ENCODE data around the gene SMIM1. TPM values are rescaled to one million over a fixed set of nuclear protein-coding genes. Genes with fewer than 3 reads are reported as not detected.

The SMIM1 gene
- total and polyA plus RNA-seq, 9 of the 15 experiments (the other 6 are each of a cell fraction or from before 2014, with no cell fraction given): 2.3 to 125 (median 24.3) TPM

- TF ChIP-seq, protein P1, sequence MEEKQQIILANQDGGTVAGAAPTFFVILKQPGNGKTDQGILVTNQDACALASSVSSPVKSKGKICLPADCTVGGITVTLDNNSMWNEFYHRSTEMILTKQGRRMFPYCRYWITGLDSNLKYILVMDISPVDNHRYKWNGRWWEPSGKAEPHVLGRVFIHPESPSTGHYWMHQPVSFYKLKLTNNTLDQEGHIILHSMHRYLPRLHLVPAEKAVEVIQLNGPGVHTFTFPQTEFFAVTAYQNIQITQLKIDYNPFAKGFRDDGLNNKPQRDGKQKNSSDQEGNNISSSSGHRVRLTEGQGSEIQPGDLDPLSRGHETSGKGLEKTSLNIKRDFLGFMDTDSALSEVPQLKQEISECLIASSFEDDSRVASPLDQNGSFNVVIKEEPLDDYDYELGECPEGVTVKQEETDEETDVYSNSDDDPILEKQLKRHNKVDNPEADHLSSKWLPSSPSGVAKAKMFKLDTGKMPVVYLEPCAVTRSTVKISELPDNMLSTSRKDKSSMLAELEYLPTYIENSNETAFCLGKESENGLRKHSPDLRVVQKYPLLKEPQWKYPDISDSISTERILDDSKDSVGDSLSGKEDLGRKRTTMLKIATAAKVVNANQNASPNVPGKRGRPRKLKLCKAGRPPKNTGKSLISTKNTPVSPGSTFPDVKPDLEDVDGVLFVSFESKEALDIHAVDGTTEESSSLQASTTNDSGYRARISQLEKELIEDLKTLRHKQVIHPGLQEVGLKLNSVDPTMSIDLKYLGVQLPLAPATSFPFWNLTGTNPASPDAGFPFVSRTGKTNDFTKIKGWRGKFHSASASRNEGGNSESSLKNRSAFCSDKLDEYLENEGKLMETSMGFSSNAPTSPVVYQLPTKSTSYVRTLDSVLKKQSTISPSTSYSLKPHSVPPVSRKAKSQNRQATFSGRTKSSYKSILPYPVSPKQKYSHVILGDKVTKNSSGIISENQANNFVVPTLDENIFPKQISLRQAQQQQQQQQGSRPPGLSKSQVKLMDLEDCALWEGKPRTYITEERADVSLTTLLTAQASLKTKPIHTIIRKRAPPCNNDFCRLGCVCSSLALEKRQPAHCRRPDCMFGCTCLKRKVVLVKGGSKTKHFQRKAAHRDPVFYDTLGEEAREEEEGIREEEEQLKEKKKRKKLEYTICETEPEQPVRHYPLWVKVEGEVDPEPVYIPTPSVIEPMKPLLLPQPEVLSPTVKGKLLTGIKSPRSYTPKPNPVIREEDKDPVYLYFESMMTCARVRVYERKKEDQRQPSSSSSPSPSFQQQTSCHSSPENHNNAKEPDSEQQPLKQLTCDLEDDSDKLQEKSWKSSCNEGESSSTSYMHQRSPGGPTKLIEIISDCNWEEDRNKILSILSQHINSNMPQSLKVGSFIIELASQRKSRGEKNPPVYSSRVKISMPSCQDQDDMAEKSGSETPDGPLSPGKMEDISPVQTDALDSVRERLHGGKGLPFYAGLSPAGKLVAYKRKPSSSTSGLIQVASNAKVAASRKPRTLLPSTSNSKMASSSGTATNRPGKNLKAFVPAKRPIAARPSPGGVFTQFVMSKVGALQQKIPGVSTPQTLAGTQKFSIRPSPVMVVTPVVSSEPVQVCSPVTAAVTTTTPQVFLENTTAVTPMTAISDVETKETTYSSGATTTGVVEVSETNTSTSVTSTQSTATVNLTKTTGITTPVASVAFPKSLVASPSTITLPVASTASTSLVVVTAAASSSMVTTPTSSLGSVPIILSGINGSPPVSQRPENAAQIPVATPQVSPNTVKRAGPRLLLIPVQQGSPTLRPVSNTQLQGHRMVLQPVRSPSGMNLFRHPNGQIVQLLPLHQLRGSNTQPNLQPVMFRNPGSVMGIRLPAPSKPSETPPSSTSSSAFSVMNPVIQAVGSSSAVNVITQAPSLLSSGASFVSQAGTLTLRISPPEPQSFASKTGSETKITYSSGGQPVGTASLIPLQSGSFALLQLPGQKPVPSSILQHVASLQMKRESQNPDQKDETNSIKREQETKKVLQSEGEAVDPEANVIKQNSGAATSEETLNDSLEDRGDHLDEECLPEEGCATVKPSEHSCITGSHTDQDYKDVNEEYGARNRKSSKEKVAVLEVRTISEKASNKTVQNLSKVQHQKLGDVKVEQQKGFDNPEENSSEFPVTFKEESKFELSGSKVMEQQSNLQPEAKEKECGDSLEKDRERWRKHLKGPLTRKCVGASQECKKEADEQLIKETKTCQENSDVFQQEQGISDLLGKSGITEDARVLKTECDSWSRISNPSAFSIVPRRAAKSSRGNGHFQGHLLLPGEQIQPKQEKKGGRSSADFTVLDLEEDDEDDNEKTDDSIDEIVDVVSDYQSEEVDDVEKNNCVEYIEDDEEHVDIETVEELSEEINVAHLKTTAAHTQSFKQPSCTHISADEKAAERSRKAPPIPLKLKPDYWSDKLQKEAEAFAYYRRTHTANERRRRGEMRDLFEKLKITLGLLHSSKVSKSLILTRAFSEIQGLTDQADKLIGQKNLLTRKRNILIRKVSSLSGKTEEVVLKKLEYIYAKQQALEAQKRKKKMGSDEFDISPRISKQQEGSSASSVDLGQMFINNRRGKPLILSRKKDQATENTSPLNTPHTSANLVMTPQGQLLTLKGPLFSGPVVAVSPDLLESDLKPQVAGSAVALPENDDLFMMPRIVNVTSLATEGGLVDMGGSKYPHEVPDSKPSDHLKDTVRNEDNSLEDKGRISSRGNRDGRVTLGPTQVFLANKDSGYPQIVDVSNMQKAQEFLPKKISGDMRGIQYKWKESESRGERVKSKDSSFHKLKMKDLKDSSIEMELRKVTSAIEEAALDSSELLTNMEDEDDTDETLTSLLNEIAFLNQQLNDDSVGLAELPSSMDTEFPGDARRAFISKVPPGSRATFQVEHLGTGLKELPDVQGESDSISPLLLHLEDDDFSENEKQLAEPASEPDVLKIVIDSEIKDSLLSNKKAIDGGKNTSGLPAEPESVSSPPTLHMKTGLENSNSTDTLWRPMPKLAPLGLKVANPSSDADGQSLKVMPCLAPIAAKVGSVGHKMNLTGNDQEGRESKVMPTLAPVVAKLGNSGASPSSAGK (IDR thresholded peaks at IDR 0.05): peak; percentile 7; the same call in 1 of the 2 replicates
- peak; percentile 2; the same call in 1 of the 2 replicates for TF ChIP-seq VEZF1 (CRISPR knock-in tag; IDR thresholded peaks at IDR 0.05)
- peak; percentile 6 for TF ChIP-seq RBBP5 (IDR thresholded peaks at IDR 0.05; ENCODE audit: borderline replicate concordance, insufficient read depth, low read length, poor library complexity, severe bottlenecking)
- TF ChIP-seq ZNF316 (IDR thresholded peaks at IDR 0.05): peak; percentile 61
- peak; percentile 51 for TF ChIP-seq C11orf30 (IDR thresholded peaks at IDR 0.05; ENCODE audit: low read depth)
- peak; percentile 20; the same call in 1 of the 2 replicates for TF ChIP-seq DMBX1 (CRISPR knock-in tag; IDR thresholded peaks at IDR 0.05; ENCODE audit: borderline replicate concordance)
- TF ChIP-seq E2F6 (IDR thresholded peaks at IDR 0.05; ENCODE audit: borderline replicate concordance in 1 of 2, extremely low read depth in 1 of 2, insufficient read depth in 1 of 2, insufficient read length in 1 of 2, low read depth in 1 of 2, low read length in 1 of 2, poor library complexity in 1 of 2, severe bottlenecking in 1 of 2): peak in 1 of 2 experiments; percentile 15
- peak; percentile 63 for TF ChIP-seq NFE2 (IDR thresholded peaks at IDR 0.05; ENCODE audit: low read depth)
- 0 out of 4 replicates have a peak, but pooled peaks of 1 of the 2 experiments have one; percentile 4 for TF ChIP-seq MNT (conservative IDR thresholded peaks at IDR 0.05)
- 0 out of 2 replicates have a peak, but pooled peaks have one; percentile 15 for TF ChIP-seq ELF1 (tag; IDR thresholded peaks at IDR 0.05)
These were observed 32.0 kb downstream of the SMIM1 start (continued) for GRCh38 chr1:3804627-3804944.
